H1 (cell line): Measurements from ENCODE around the gene C1orf116. TPM values are rescaled to one million over a fixed set of nuclear protein-coding genes. Genes with fewer than 3 reads are reported as not detected.

Experiments
- CTCF ChIP-seq, 3 experiments: IDR thresholded peaks; 1 replicate in 2 of 3; 2 replicates in 1 of 3; pipeline versions ENCODE4 v1.5.1 to v1.6.1; 2011; ENCODE audit warnings: low read length in 3 of 3, mild to moderate bottlenecking in 3 of 3, inconsistent platforms in 2 of 3, low read depth in 1 of 3, moderate library complexity in 1 of 3; ENCODE audit not compliant: insufficient read depth in 1 of 3; ENCODE audit errors: control extremely low read depth in 1 of 3
- HDAC6 ChIP-seq: IDR thresholded peaks from one replicate; pipeline ENCODE4 v1.7.1; 2012; ENCODE audit warnings: low read depth, mild to moderate bottlenecking, inconsistent platforms, low read length, moderate library complexity
- JUN ChIP-seq: IDR thresholded peaks from 2 replicates; pipeline ENCODE4 v1.6.1; 2011; ENCODE audit warnings: low read depth, mild to moderate bottlenecking, improper control_type of control experiment, low read length
- POU5F1 ChIP-seq: IDR thresholded peaks from 2 replicates; pipeline ENCODE4 v1.6.1; 2011; ENCODE audit warnings: low read depth, mild to moderate bottlenecking, low read length, moderate library complexity
- RBBP5 ChIP-seq: IDR thresholded peaks from 2 replicates; pipeline ENCODE4 v1.7.1; 2012; ENCODE audit warnings: low read depth, mild to moderate bottlenecking, inconsistent platforms, low read length, moderate library complexity, borderline replicate concordance
- RFX5 ChIP-seq: IDR thresholded peaks from 2 replicates; pipeline ENCODE4 v1.6.1; 2011; ENCODE audit warnings: low read depth, low read length, improper control_type of control experiment, borderline replicate concordance
- SP2 ChIP-seq: IDR thresholded peaks from 2 replicates; pipeline ENCODE4 v1.6.1; 2012; ENCODE audit warnings: mild to moderate bottlenecking, low read length, inconsistent platforms
- polyA plus RNA-seq, 7 experiments: library from polyadenylated mRNA; depleted of rRNA in 3 of 7; stranded (reverse) in 5 of 7; unstranded in 2 of 7; fragments of >200 nt in 5 of 7; fragments of 200-250 nt in 2 of 7; gene quantifications; 1 replicate in 5 of 7; 2 replicates in 1 of 7; 4 replicates in 1 of 7; pipeline versions ENCODE4 v1.2.1 to v1.2.3, GENCODE V29; 2011 to 2013; ENCODE audit warnings: missing spikeins in 2 of 7, mixed read lengths in 2 of 7
- total RNA-seq: library from RNA; stranded (reverse); fragmentation: NEBNext Ultra II Directional; extraction: Animal tissue kit (Norgen Biotek cat#: 25700); gene quantifications from 2 replicates; pipeline ENCODE4 v1.2.1, GENCODE V29; 2021
- TF ChIP-seq, protein P1 (sequence below): IDR thresholded peaks from 2 replicates; pipeline ENCODE4 v1.6.1; 2012; ENCODE audit warnings: inconsistent platforms

Gene C1orf116
- total and polyA plus RNA-seq, 2 of the 8 experiments (the other 6 are each of a cell fraction or from before 2014, with no cell fraction given): 2.2 to 3.9 TPM

GRCh38 chr1:207001492-207002245, 30.9 kb downstream of the C1orf116 start (continued):
- TF ChIP-seq CTCF (IDR thresholded peaks at IDR 0.05; ENCODE audit: control extremely low read depth in 1 of 3, insufficient read depth in 1 of 3, low read depth in 1 of 3, low read length in 3 of 3) (no peak), RBBP5 (no peak), HDAC6 (no peak), SP2 (no peak), POU5F1 (no peak), RFX5 (no peak), JUN (no peak)
- TF ChIP-seq, protein P1, sequence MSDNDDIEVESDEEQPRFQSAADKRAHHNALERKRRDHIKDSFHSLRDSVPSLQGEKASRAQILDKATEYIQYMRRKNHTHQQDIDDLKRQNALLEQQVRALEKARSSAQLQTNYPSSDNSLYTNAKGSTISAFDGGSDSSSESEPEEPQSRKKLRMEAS: no peak
